AG10803 (cell line): ENCODE measurements around the gene TFEB.

Source experiments
- DNase-seq: peaks from one replicate; pipeline ENCODE4 v3.0.0; 2010; ENCODE audit warnings: low read depth
- H3K4me3 ChIP-seq: 2 replicates; pipeline ENCODE4 v1.5.1; 2011; ENCODE audit warnings: mild to moderate bottlenecking, low read length, control low read depth
- CTCF ChIP-seq: conservative IDR thresholded peaks from 2 replicates; pipeline ENCODE4 v1.5.1; 2011; ENCODE audit warnings: mild to moderate bottlenecking, low read length, control low read depth, inconsistent platforms

TFEB gene

GRCh38 chr6:41691426-41692079, 43.9 kb downstream of the TFEB start:
- TF ChIP-seq CTCF: no peak
- no peak overlapping the region for H3K4me3 ChIP-seq
- DNase-seq: no peak

- no peak for TF ChIP-seq CTCF
- DNase-seq: no peak
- no peak overlapping the region for H3K4me3 ChIP-seq
These were observed 44.7 kb downstream of the TFEB start for GRCh38 chr6:41690541-41691330.

DNA sequence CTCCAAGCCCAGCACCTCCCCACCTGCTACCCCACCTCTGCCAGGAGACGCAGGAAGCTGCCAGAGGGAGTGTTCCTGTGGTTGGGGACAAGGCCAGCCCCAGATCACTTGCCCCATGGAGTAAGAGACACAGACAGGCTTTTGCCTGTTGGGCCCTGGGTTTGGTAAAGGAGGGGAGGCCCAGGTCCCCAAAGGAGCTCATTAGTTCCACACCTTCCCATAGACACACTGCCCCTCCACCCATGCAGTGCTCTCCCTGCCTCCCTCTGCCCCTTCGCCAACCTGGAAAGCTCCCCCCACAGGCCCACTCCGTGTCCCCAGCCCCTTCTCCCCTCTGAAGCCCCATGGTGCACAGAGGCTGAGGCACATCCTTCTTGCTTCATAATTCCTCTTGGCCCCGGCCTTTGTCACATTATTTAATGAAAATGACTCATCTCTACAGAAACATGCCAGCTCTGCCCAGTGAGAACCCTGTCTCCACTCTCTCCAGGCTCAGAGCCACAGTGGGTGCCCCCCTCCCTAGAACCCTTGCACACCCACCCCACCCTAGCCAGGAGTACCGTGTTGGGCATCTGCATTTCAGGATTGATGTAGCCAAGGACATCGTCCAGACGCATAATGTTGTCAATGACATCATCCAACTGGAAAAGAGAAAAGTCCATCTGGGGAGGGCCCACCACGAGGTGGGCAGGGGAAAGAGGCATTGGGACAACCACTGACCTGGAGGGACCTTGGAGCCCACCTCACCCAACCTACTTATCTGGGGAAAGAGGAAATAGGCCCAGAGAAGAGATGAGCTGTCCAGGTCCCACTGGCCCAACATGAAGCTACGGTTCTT, 46.0 kb downstream of the TFEB start:
- DNase-seq: peak; percentile 46
- no peak overlapping the region for H3K4me3 ChIP-seq
- no peak for TF ChIP-seq CTCF

- no peak overlapping the region for H3K4me3 ChIP-seq
- no peak for DNase-seq
- TF ChIP-seq CTCF: no peak
These were observed 47.0 kb downstream of the TFEB start for GRCh38 chr6:41688256-41688965.

GRCh38 chr6:41687501-41688175, 47.8 kb downstream of the TFEB start:
- H3K4me3 ChIP-seq: no peak overlapping the region
- no peak for DNase-seq
- no peak for TF ChIP-seq CTCF

GRCh38 chr6:41685641-41686380, 49.6 kb downstream of the TFEB start:
- no peak overlapping the region for H3K4me3 ChIP-seq
- no peak for TF ChIP-seq CTCF
- DNase-seq: no peak
